SU-DHL-6 (cell line): ENCODE data around the gene FLOT2.

Experiments
- EZH2phosphoT487 ChIP-seq: fragments of 200-600 bp; sonication (generic), shearing (Covaris generic); conservative IDR thresholded peaks from 2 replicates; pipeline ENCODE4 v1.6.1; 2018; ENCODE audit warnings: mild to moderate bottlenecking, antibody characterized with exemption, low read length, moderate library complexity, mixed read lengths
- TF ChIP-seq, protein P1 (sequence below): fragments of 200-600 bp; sonication (generic); IDR thresholded peaks from one replicate; pipeline ENCODE4 v1.5.1; 2017; ENCODE audit warnings: antibody characterized with exemption, mild to moderate bottlenecking, low read length, moderate library complexity; ENCODE audit not compliant: insufficient read depth, poor library complexity, severe bottlenecking

DNA sequence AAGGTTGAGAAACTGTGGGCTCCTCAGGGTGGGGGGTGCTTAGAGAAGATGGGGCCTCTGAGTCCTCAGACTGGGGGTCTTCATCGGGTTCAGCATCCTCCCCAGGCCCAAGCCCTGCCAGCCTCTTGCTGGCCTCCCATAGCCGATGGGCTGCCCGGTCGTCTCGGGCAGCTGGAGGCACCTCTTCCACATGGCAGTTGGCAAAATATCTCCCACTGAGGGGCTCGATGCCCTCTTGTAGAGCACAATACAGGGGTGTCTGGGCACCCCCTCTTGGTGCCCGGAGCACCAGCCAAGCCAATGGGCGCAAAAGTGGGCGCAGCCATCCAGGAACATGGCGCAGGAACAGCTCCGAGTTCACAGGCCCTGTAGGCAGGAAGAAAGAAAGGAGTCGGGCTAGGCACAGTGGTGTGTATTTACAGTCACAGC, 1.0 kb upstream of the FLOT2 start:
- TF ChIP-seq EZH2phosphoT487 = no peak
- TF ChIP-seq, protein P1, sequence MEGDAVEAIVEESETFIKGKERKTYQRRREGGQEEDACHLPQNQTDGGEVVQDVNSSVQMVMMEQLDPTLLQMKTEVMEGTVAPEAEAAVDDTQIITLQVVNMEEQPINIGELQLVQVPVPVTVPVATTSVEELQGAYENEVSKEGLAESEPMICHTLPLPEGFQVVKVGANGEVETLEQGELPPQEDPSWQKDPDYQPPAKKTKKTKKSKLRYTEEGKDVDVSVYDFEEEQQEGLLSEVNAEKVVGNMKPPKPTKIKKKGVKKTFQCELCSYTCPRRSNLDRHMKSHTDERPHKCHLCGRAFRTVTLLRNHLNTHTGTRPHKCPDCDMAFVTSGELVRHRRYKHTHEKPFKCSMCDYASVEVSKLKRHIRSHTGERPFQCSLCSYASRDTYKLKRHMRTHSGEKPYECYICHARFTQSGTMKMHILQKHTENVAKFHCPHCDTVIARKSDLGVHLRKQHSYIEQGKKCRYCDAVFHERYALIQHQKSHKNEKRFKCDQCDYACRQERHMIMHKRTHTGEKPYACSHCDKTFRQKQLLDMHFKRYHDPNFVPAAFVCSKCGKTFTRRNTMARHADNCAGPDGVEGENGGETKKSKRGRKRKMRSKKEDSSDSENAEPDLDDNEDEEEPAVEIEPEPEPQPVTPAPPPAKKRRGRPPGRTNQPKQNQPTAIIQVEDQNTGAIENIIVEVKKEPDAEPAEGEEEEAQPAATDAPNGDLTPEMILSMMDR = no peak
